ENCODE measurements around the gene BICRAL.
"Not testable (repeated sequence)": the region's sequence is repeated elsewhere in the genome, so short reads cannot be mapped to it uniquely, and the experiment has no call there.

BICRAL gene

DNA sequence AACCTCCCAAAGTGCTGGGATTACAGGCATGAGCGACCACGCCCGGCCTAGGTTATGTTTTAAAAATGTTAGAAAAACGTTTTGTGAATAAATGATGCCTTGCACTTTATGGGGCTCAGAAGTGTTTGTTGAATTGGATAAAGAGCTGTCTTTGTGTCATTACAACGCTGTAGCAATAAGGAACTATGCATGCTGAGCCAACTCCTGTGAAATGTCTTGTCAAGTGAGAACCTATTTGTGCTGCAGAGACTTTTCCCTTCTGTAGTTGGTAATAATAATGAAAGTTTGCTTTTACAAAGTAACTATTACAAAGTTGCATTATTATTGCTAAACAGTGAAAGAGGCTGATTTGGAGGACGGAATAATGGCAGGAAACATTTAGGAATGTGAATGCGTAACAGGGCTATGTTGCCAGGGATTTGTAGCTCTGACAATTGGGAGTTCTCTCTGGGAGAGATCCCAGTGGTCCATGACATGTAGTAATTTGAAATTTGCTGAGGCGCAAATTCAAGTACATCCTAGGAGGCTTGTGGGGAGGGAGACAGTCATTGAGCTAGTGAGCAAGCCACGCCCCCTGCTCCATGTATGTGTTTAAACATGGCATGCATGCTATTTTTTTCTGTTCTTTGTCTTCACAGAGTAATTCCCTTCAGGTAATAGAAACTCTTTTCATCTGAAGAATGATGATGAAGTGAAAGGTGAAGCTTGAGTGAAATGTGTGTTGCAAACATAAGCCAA, 16.8 kb upstream of the BICRAL start:
- Histone ChIP-seq H3K27me3 (ENCODE audit: control insufficient read depth, insufficient read depth, low read length) (no peaks in the 10 kb centered on the region), H3K4me1 (ENCODE audit: control insufficient read depth, insufficient read depth, low read length) (no peaks in the 10 kb centered on the region), H3K27ac (ENCODE audit: low read length) (no peak overlapping the region), H3K36me3 (ENCODE audit: control insufficient read depth, insufficient read depth, low read length) (no peaks in the 10 kb centered on the region), H3K9me3 (ENCODE audit: control insufficient read depth, insufficient read depth, low read length) (no peaks in the 10 kb centered on the region), H3K4me3 (ENCODE audit: low read length) (no peak overlapping the region)
- no peak for DNase-seq (ENCODE audit: low read depth, low spot score)
- WGBS (ENCODE audit: insufficient coverage, insufficient read length): 100% methylated on average over 1 of the region's 9 CpGs

DNA sequence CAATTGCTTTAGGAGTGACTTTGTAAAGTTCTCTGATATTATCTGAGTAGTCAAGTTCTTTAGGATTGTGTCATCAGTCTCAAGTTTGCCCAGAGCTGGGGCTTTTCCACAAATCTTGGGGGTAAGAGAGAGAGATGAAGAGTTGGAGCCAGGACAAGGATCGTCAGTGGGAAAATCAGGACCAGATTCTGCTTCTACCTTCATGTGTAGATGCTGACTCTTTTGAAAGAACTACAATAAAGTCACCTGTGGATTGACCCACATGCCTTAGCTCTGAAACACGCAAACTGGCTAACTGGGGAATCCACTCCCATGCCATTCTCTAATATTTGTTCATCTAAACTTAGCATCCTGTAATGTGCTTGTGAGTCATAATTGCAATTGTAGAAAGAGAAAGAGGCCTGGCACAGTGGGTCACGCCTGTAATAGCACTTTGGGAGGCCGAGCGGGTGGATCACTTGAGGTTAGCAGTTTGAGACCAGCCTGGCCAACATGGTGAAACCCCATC, 15.6 kb upstream of the BICRAL start:
- Histone ChIP-seq H3K4me1 (ENCODE audit: control insufficient read depth, insufficient read depth, low read length) (no peaks in the 10 kb centered on the region), H3K27me3 (ENCODE audit: control insufficient read depth, insufficient read depth, low read length) (no peaks in the 10 kb centered on the region), H3K9me3 (ENCODE audit: control insufficient read depth, insufficient read depth, low read length) (no peaks in the 10 kb centered on the region), H3K4me3 (ENCODE audit: low read length) (no peak overlapping the region), H3K36me3 (ENCODE audit: control insufficient read depth, insufficient read depth, low read length) (no peaks in the 10 kb centered on the region), H3K27ac (ENCODE audit: low read length) (no peak overlapping the region)
- DNase-seq (ENCODE audit: low read depth, low spot score): no peak
- no CpG with 5 or more reads among the region's 5 CpGs for WGBS (ENCODE audit: insufficient coverage, insufficient read length)

GRCh38 chr6:42769051-42769450, 12.8 kb upstream of the BICRAL start:
- Histone ChIP-seq H3K4me1 (ENCODE audit: control insufficient read depth, insufficient read depth, low read length) (peaks cover 2% of the 10 kb centered on the region; the same call in 1 of the 2 replicates), H3K9me3 (ENCODE audit: control insufficient read depth, insufficient read depth, low read length) (no peaks in the 10 kb centered on the region), H3K27me3 (ENCODE audit: control insufficient read depth, insufficient read depth, low read length) (no peaks in the 10 kb centered on the region), H3K36me3 (ENCODE audit: control insufficient read depth, insufficient read depth, low read length) (no peaks in the 10 kb centered on the region), H3K4me3 (ENCODE audit: low read length) (no peak overlapping the region), H3K27ac (ENCODE audit: low read length) (no peak overlapping the region)
- WGBS (ENCODE audit: insufficient coverage, insufficient read length): no CpG with 5 or more reads among the region's 4 CpGs
- no peak for DNase-seq (ENCODE audit: low read depth, low spot score)

DNA sequence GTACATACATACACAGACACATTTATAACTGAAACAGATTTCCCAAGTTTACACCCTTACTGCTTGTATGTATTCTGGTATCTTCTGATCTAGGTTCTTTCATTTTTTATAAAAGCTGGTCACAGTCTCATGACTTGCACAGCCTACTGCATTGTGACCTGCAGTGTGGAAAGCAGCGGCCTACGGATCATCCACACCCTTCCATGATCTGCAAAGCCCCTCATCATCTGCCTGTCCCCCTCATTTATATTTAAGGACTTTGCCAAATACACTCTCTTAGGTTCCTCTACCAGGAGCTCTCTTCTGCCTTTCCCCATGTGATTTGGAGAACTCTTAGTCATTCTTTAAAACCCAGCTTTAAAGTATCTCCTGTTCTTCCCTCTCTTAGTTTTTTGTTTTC, 12.0 kb upstream of the BICRAL start:
- WGBS (ENCODE audit: insufficient coverage, insufficient read length): no CpG with 5 or more reads among the region's 2 CpGs
- no peaks in the 10 kb centered on the region for H3K27me3 ChIP-seq (ENCODE audit: control insufficient read depth, insufficient read depth, low read length)
- no peak for DNase-seq (ENCODE audit: low read depth, low spot score)
- no peak overlapping the region for H3K27ac ChIP-seq (ENCODE audit: low read length)
- peaks cover 2% of the 10 kb centered on the region; the same call in 1 of the 2 replicates for H3K4me1 ChIP-seq (ENCODE audit: control insufficient read depth, insufficient read depth, low read length)
- H3K9me3 ChIP-seq (ENCODE audit: control insufficient read depth, insufficient read depth, low read length): no peaks in the 10 kb centered on the region
- H3K4me3 ChIP-seq (ENCODE audit: low read length): no peak overlapping the region
- H3K36me3 ChIP-seq (ENCODE audit: control insufficient read depth, insufficient read depth, low read length): no peaks in the 10 kb centered on the region

DNA sequence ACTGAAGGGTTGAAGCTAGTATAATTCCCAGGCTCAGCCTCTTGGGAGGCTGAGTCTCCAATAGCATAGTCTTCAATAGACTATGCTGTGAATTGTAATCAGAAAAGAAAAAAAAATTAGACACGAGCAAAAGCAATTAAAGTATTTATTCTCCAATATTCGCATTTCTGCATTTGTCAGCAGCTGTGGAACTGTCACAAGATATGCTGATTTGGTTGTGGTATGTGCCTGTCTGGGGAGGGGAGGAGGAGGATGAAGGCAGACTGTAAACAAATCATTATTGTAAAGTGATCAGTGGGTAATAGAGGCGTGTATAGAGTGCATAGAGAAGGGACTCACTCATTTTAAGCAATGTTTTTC, 10.1 kb upstream of the BICRAL start:
- H3K4me1 ChIP-seq (ENCODE audit: control insufficient read depth, insufficient read depth, low read length): peaks cover 2% of the 10 kb centered on the region; the same call in 1 of the 2 replicates
- H3K27ac ChIP-seq (ENCODE audit: low read length): no peak overlapping the region
- no peak overlapping the region for H3K4me3 ChIP-seq (ENCODE audit: low read length)
- no peak for DNase-seq (ENCODE audit: low read depth, low spot score)
- no peaks in the 10 kb centered on the region for H3K27me3 ChIP-seq (ENCODE audit: control insufficient read depth, insufficient read depth, low read length)
- H3K36me3 ChIP-seq (ENCODE audit: control insufficient read depth, insufficient read depth, low read length): no peaks in the 10 kb centered on the region
- no CpG with 5 or more reads among the region's 3 CpGs for WGBS (ENCODE audit: insufficient coverage, insufficient read length)
- no peaks in the 10 kb centered on the region for H3K9me3 ChIP-seq (ENCODE audit: control insufficient read depth, insufficient read depth, low read length)

- no peak overlapping the region for H3K27ac ChIP-seq (ENCODE audit: low read length)
- DNase-seq (ENCODE audit: low read depth, low spot score): no peak
- H3K4me3 ChIP-seq (ENCODE audit: low read length): no peak overlapping the region
- H3K27me3 ChIP-seq (ENCODE audit: control insufficient read depth, insufficient read depth, low read length): no peaks in the 10 kb centered on the region
- H3K4me1 ChIP-seq (ENCODE audit: control insufficient read depth, insufficient read depth, low read length): peaks cover 2% of the 10 kb centered on the region; the same call in 1 of the 2 replicates
- H3K36me3 ChIP-seq (ENCODE audit: control insufficient read depth, insufficient read depth, low read length): no peaks in the 10 kb centered on the region
- H3K9me3 ChIP-seq (ENCODE audit: control insufficient read depth, insufficient read depth, low read length): no peaks in the 10 kb centered on the region
- no CpG with 5 or more reads among the region's 4 CpGs for WGBS (ENCODE audit: insufficient coverage, insufficient read length)
Observed at GRCh38 chr6:42774201-42774600, 7.7 kb upstream of the BICRAL start.

DNA sequence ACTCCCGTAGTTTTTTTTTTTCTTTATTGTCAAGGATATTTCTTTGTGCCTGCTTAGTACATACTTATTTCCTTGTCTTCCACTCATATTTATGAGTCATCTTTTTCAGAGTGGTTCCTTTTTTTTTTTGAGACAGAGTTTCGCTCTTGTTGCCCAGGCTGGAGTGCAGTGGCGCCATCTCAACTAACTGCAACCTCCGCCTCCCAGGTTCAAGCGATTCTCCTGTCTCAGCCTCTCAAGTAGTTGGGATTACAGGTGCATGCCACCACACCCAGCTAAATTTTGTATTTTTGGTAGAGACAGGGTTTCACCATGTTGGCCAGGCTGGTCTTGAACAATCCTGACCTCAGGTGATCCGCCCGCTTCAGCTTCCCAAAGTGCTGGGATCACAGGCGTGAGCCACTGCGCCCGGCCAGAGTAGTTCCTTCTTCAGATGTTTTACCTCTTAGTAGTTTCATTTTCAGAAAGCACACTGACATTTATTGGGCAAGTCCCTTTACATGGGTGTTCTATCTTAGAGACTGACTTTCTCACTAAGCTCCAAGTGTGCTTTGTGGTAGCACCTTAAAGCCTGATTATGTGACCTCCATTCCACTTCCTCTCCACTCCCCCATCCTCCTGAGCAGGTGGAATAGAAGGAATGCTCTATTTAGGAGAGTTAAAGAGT, 6.9 kb upstream of the BICRAL start:
- not testable (repeated sequence) for H3K4me1 ChIP-seq (ENCODE audit: control insufficient read depth, insufficient read depth, low read length); H3K27me3 ChIP-seq (ENCODE audit: control insufficient read depth, insufficient read depth, low read length); H3K36me3 ChIP-seq (ENCODE audit: control insufficient read depth, insufficient read depth, low read length); DNase-seq (ENCODE audit: low read depth, low spot score); H3K9me3 ChIP-seq (ENCODE audit: control insufficient read depth, insufficient read depth, low read length); H3K4me3 ChIP-seq (ENCODE audit: low read length); H3K27ac ChIP-seq (ENCODE audit: low read length)
- WGBS (ENCODE audit: insufficient coverage, insufficient read length): no CpG with 5 or more reads among the region's 10 CpGs

DNA sequence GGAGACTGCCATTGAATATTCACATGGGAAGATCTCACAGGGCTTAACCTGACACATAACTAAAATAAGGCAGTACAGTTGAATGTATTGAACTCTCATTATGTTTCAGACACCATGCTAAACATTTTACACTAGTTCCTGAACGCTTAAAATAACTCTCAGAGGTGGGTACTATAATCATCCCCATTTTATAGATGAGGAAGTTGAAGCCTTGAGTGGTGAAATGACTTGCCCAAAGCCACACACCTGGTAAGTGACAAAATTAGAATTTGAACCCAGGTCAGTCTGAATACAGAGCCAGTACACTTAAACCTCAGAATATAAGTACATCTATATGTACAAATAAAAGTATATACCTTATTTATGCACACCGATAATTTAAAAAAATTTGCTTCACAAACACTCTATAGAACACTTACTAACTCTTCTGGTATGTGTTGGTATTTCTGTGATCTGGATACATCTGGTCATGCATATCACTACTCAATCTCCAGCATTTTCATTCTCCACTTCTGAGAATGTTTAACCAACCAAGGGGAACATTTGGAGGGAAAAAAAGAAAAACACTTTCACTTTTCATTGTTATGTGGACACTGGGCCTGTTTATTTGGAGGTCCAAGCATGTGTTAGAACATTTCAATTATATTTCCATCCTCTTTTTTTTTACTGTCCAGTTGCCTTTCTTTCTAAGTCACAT, 4.6 kb upstream of the BICRAL start:
- Histone ChIP-seq H3K4me3 (ENCODE audit: low read length) (no peak overlapping the region), H3K27ac (ENCODE audit: low read length) (no peak overlapping the region), H3K4me1 (ENCODE audit: control insufficient read depth, insufficient read depth, low read length) (peaks cover under 1% of the 10 kb centered on the region; the same call in 1 of the 2 replicates), H3K36me3 (ENCODE audit: control insufficient read depth, insufficient read depth, low read length) (no peaks in the 10 kb centered on the region), H3K9me3 (ENCODE audit: control insufficient read depth, insufficient read depth, low read length) (no peaks in the 10 kb centered on the region), H3K27me3 (ENCODE audit: control insufficient read depth, insufficient read depth, low read length) (no peaks in the 10 kb centered on the region)
- no peak for DNase-seq (ENCODE audit: low read depth, low spot score)
- WGBS (ENCODE audit: insufficient coverage, insufficient read length): no CpG with 5 or more reads among the region's 2 CpGs

GRCh38 chr6:42778122-42778521, 3.7 kb upstream of the BICRAL start:
- no peaks in the 10 kb centered on the region for H3K4me1 ChIP-seq (ENCODE audit: control insufficient read depth, insufficient read depth, low read length)
- DNase-seq (ENCODE audit: low read depth, low spot score): no peak
- no peak overlapping the region for H3K27ac ChIP-seq (ENCODE audit: low read length)

GRCh38 chr6:42779521-42779920, 2.3 kb upstream of the BICRAL start:
- no peak for DNase-seq (ENCODE audit: low read depth, low spot score)
- Histone ChIP-seq H3K9me3 (ENCODE audit: control insufficient read depth, insufficient read depth, low read length) (no peaks in the 10 kb centered on the region), H3K27me3 (ENCODE audit: control insufficient read depth, insufficient read depth, low read length) (no peaks in the 10 kb centered on the region), H3K36me3 (ENCODE audit: control insufficient read depth, insufficient read depth, low read length) (no peaks in the 10 kb centered on the region), H3K4me1 (ENCODE audit: control insufficient read depth, insufficient read depth, low read length) (no peaks in the 10 kb centered on the region), H3K27ac (ENCODE audit: low read length) (no peak overlapping the region), H3K4me3 (ENCODE audit: low read length) (no peak overlapping the region)
- WGBS (ENCODE audit: insufficient coverage, insufficient read length): no CpG with 5 or more reads among the region's 6 CpGs

More at GRCh38 chr6:42778122-42778521, 3.7 kb upstream of the BICRAL start:
- Histone ChIP-seq H3K9me3 (ENCODE audit: control insufficient read depth, insufficient read depth, low read length) (no peaks in the 10 kb centered on the region), H3K4me3 (ENCODE audit: low read length) (no peak overlapping the region), H3K36me3 (ENCODE audit: control insufficient read depth, insufficient read depth, low read length) (no peaks in the 10 kb centered on the region), H3K27me3 (ENCODE audit: control insufficient read depth, insufficient read depth, low read length) (no peaks in the 10 kb centered on the region)
- no CpG with 5 or more reads among the region's 2 CpGs for WGBS (ENCODE audit: insufficient coverage, insufficient read length)
